HL-60/S4 treated with retinoic acid at 250 ng/mL for 4 days and 3 days (cell line): ENCODE results near the gene PLSCR1.

Experiments used
- in situ Hi-C: fragments of 300-500 bp; cut with MboI; formaldehyde crosslinking; loops from 2 replicates; pipeline ENCODE4 v1.7.0; 2022; ENCODE audit warnings: low sequenced_read_pairs

The PLSCR1 gene, protein sequence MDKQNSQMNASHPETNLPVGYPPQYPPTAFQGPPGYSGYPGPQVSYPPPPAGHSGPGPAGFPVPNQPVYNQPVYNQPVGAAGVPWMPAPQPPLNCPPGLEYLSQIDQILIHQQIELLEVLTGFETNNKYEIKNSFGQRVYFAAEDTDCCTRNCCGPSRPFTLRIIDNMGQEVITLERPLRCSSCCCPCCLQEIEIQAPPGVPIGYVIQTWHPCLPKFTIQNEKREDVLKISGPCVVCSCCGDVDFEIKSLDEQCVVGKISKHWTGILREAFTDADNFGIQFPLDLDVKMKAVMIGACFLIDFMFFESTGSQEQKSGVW

GRCh38 chr3:146544002-146544928, at the start of gene PLSCR1:
Gene PLSCR1, minus strand, starts transcription at chr3:146544607. Its CDS starts 8,055 bp downstream, at chr3:146536552.
- in situ Hi-C loops: no loop called here

- in situ Hi-C loops: loop anchor here (25.0 kb wide), 1 partner anchor 381 kb away; no protein-coding TSS in a partner anchor
Measured at GRCh38 chr3:146593776-146594175, 49.4 kb upstream of the PLSCR1 start.

GRCh38 chr3:146590521-146590920, 46.1 kb upstream of the PLSCR1 start:
- in situ Hi-C loops: loop anchor here (25.0 kb wide), 1 partner anchor 378 kb away; no protein-coding TSS in a partner anchor

- in situ Hi-C loops: loop anchor here (25.0 kb wide), 1 partner anchor 378 kb away; no protein-coding TSS in a partner anchor
Measured at GRCh38 chr3:146589899-146590508, 45.6 kb upstream of the PLSCR1 start.

DNA sequence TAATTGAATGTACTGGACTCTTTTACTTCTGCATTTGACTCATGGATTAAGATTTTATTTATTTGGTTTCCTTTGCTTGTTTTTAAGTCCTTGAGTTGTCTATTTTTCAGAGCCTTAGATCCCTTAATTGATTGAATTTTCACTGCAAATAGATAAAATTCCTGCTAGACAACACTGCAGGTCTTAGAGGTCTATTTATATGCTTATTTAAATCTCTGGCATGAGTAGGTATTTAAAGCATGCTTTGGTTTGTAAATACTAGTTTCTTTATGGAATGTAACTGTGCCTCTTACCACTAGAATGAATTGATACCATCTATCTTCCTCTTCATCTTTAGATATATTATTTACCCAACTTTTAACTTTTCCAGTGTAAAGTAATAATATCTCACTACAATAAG, 40.7 kb upstream of the PLSCR1 start:
- in situ Hi-C loops: loop anchor here (25.0 kb wide), 1 partner anchor 373 kb away; no protein-coding TSS in a partner anchor

GRCh38 chr3:146581951-146582467, 37.6 kb upstream of the PLSCR1 start:
- in situ Hi-C loops: loop anchor here (25.0 kb wide), 1 partner anchor 370 kb away; no protein-coding TSS in a partner anchor

- in situ Hi-C loops: loop anchor here (25.0 kb wide), 1 partner anchor 369 kb away; no protein-coding TSS in a partner anchor
Measured at GRCh38 chr3:146581080-146581601, 36.7 kb upstream of the PLSCR1 start.

DNA sequence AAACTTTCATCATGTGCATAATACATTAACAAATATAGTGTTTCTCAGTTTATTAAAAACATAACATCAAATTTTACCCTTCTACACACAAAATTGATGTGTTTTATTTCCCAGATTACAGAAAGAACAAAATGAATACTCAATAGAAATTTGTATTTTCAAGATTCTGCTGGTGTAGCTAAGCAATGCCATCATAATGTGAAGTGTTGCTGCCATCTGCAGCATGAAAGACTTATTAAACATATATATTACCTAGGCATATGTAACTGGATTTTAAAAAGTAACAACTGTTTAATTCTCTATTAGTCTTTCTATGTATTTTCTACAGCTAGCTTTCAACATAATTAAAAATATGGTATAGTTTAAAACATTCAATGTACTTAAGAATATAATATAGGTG, 33.3 kb upstream of the PLSCR1 start:
- in situ Hi-C loops: loop anchor here (25.0 kb wide), 1 partner anchor 365 kb away; no protein-coding TSS in a partner anchor

- in situ Hi-C loops: loop anchor here (25.0 kb wide), 1 partner anchor 363 kb away; no protein-coding TSS in a partner anchor
Measured at GRCh38 chr3:146575636-146576035, 31.2 kb upstream of the PLSCR1 start.

DNA sequence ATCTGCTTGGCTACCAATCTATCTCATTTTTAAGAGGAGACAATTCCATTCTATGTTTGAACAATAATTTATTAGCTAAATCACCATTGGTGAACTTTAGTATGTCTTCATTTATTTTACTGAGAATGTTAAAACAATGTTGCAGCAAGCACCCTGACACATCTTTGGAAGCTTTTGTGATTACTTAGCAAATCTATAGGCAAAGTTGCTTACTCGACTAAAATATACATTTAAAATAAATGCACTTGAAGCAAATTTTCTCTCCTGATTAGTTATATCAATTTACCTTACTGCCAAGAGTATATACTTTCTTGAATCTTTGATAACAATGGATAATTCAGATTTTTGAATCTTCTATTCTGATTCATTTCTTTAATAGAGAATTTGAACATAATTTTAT, 29.8 kb upstream of the PLSCR1 start:
- in situ Hi-C loops: no loop called here

DNA sequence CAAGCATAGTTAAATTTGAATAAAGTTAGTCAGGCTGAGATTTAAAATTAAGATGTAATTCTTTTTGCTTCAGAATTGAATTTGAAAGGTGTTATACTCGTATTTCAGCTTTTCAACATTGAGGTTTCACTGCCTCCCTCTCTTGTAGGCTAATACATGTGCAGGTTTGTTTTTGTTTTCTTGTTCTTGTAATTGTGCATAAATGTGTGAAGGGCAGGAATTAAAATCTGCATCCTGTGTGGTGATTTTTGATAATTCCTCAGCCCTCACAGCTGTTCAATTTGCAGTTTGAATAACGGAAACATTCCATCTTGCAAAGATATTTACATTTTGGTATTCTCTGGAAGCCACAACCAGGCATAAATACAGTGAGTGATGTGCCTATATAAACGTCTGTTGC, 24.9 kb upstream of the PLSCR1 start:
- in situ Hi-C loops: no loop called here

DNA sequence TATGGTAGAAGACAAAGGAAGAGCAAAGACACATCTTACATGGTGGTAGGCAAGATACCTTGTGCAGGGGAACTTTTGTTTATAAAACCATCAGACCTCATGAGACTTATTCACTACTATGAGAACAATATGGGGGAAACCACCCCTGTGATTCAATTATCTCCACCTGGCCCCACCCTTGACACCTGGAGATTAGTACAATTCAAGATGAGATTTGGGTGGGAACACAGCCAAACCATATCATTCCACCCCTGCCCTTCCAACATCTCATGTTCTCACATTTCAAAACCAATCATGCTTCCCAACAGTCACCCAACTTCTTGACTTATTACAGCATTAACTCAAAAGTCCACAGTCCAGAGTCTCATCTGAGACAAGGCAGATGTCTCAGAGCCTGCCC, 21.7 kb upstream of the PLSCR1 start:
- in situ Hi-C loops: no loop called here

DNA sequence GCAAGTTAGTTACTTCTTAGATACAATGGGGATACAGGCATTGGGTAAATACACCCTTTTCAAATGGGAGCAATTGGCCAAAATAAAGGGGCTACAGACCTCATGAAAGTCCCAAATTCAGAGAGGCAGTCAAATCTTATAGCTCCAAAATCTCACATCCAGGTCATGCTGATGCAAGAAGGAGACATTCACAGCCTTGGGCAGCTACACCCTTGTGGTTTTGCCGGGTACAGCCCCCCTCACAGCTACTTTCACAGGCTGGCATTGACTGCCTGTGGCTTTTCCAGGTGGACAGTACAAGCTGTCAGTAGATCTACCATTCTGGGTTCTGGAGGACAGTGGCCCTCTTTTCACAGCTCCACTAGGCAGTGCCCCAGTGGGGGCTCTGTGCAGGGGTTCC, 17.5 kb upstream of the PLSCR1 start:
- in situ Hi-C loops: no loop called here

- in situ Hi-C loops: no loop called here
Measured at GRCh38 chr3:146561463-146561862, 17.1 kb upstream of the PLSCR1 start.

DNA sequence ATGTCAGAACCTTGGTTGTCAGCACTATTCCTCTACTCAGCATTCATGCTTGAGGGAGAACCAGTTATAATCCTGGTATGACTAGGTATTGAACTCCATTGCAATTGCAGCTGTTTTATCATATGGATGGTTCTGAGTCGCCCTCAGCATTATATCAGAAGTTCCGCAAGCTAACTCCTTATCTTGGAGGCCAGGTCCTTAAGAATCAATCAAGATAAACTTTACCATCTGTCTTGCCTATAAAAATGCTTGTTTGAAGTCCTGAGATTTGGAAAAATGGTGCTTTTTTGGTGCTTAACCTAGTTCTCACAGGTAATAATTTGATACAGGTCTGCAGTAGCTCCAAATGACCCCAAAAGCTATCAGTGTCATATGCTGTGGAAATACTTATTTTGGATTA, 16.3 kb upstream of the PLSCR1 start:
- in situ Hi-C loops: no loop called here

DNA sequence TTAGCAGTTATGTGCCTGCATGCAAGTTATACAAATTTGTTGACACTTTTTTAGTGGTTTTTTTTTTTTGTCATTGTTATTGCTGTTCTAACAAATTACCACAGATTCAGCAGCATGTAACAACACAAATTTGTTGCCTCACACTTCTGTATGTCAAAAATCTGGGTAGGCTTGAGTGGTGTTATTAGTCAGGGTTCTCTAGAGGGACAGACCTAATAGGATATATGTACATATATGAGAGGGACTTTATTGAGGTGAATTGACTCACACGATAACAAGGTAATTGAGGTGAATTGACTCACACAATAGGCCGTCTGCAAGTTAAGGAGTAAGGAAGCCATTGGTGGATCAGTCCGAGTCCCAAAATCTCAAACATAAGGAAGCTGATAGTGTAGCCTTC, 15.0 kb upstream of the PLSCR1 start:
- in situ Hi-C loops: no loop called here

- in situ Hi-C loops: no loop called here
Measured at GRCh38 chr3:146558781-146559180, 14.4 kb upstream of the PLSCR1 start.

DNA sequence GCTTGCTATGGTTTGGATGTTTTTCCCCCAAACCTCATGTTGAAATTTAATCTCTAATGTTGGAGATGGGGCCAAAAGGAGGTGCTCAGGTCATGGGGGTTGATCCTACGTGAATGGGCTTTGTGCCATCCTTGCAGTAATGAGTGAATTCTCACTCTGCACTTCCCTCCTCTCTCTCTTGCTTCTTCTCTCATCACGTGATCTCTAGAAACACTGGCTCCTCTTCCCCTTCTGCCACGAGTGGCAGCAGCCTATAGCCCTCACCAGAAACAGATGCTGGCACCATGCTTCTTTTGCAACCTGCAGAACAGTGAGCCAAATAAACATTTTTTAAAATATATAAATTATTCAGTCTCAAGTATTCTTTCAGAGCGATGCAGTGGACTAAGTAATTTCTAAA, 13.3 kb upstream of the PLSCR1 start:
- in situ Hi-C loops: no loop called here

DNA sequence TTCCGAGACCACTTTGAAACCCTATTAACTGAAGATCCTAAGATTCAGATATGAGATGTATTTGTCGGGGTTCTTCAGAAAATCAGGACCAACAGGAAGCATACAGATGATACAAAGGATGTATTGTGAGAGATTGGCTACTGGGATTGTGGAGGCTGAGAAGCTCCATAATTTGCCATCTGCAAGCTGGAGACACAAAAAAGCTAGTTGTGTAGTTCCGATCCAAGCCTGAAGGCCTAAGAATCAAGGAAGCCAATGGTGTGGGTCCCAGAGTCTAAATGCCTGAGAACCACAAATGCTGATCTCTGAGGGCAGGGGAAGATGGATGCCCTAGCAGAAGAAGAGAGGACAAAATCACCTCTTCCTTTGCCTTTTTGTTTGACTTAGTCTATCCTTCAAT, 10.9 kb upstream of the PLSCR1 start:
- in situ Hi-C loops: no loop called here

GRCh38 chr3:146554151-146554760, 9.8 kb upstream of the PLSCR1 start:
- in situ Hi-C loops: no loop called here
